Keratinocyte (primary cell): ENCODE data around the gene ACP2. TPM values are rescaled to one million over a fixed set of nuclear protein-coding genes. Genes with fewer than 3 reads are reported as not detected.

ENCODE experiments used
- DNase-seq: peaks from one replicate; pipeline ENCODE4 v3.0.0-alpha.2; 2011; ENCODE audit warnings: low read depth, missing footprints, low spot score
- FAIRE-seq: peaks from 2 replicates; lab custom pipeline; 2011; peaks lifted over from hg19 to GRCh38; lab: Jason Lieb, UNC
- H2AFZ ChIP-seq: 2 replicates; pipeline ENCODE4 v1.6.0; 2012; ENCODE audit warnings: low read length, control low read depth, inconsistent platforms; ENCODE audit not compliant: control insufficient read depth
- H3K27ac ChIP-seq: 2 replicates; pipeline ENCODE4 v1.5.1; 2011; ENCODE audit warnings: low read length; ENCODE audit not compliant: control insufficient read depth, insufficient read depth
- H3K27me3 ChIP-seq: 3 replicates; pipeline ENCODE4 v1.6.0; 2011; ENCODE audit warnings: low read length; ENCODE audit not compliant: control insufficient read depth, insufficient read depth; ENCODE audit errors: extremely low read depth
- H3K36me3 ChIP-seq, 2 experiments: 2 replicates in 1 of 2; 3 replicates in 1 of 2; pipeline ENCODE4 v1.5.1; 2011; ENCODE audit warnings: low read length in 2 of 2, mild to moderate bottlenecking in 1 of 2; ENCODE audit not compliant: control insufficient read depth in 2 of 2, insufficient read depth in 2 of 2; ENCODE audit errors: extremely low read depth in 1 of 2
- H3K4me1 ChIP-seq: 3 replicates; pipeline ENCODE4 v1.5.1; 2011; ENCODE audit warnings: low read length; ENCODE audit not compliant: control insufficient read depth, insufficient read depth; ENCODE audit errors: extremely low read depth
- H3K4me2 ChIP-seq: 3 replicates; pipeline ENCODE4 v1.6.0; 2011; ENCODE audit warnings: low read depth, low read length; ENCODE audit not compliant: control insufficient read depth, insufficient read depth; ENCODE audit errors: extremely low read depth
- H3K4me3 ChIP-seq, 3 experiments: fragments of 200-600 bp in 1 of 3; sonication (generic) in 1 of 3; 2 replicates in 2 of 3; 3 replicates in 1 of 3; pipeline ENCODE4 v1.5.1; 2011 to 2016; ENCODE audit warnings: low read length in 3 of 3, mild to moderate bottlenecking in 3 of 3, control low read depth in 2 of 3, inconsistent platforms in 1 of 3, low read depth in 1 of 3, mixed read lengths in 1 of 3, mixed run types in 1 of 3, moderate library complexity in 1 of 3; ENCODE audit not compliant: control insufficient read depth in 2 of 3, insufficient read depth in 2 of 3; ENCODE audit errors: extremely low read depth in 1 of 3
- H3K79me2 ChIP-seq: 2 replicates; pipeline ENCODE4 v1.6.0; 2012; ENCODE audit warnings: low read length; ENCODE audit not compliant: control insufficient read depth, insufficient read depth
- H3K9ac ChIP-seq: 3 replicates; pipeline ENCODE4 v1.6.0; 2011; ENCODE audit warnings: low read length; ENCODE audit not compliant: control insufficient read depth, insufficient read depth; ENCODE audit errors: extremely low read depth
- H3K9me1 ChIP-seq: 3 replicates; pipeline ENCODE4 v1.6.0; 2011; ENCODE audit warnings: low read length; ENCODE audit not compliant: control insufficient read depth, insufficient read depth; ENCODE audit errors: extremely low read depth
- H3K9me3 ChIP-seq: 2 replicates; pipeline ENCODE4 v1.5.1; 2012; ENCODE audit warnings: low read depth, low read length; ENCODE audit not compliant: control insufficient read depth
- H4K20me1 ChIP-seq: 3 replicates; pipeline ENCODE4 v1.6.0; 2011; ENCODE audit warnings: low read length; ENCODE audit not compliant: control insufficient read depth, insufficient read depth; ENCODE audit errors: extremely low read depth
- EZH2 ChIP-seq: IDR thresholded peaks from one replicate; pipeline ENCODE4 v1.6.1; 2012; ENCODE audit warnings: inconsistent platforms, mild to moderate bottlenecking, low read length, moderate library complexity
- dilution Hi-C: fragments of 300-500 bp; cut with MboI; formaldehyde crosslinking; loops from one replicate; pipeline ENCODE4 v1.7.0; 2020; ENCODE audit warnings: low sequenced_read_pairs; ENCODE audit not compliant: extremely low pct_ligation_motif_present
- polyA plus RNA-seq, 5 experiments: library from polyadenylated mRNA; depleted of rRNA in 3 of 5; stranded (reverse) in 3 of 5; stranded (forward) in 1 of 5; unstranded in 1 of 5; fragments of >200 nt; gene quantifications; 1 replicate in 1 of 5; 2 replicates in 3 of 5; 3 replicates in 1 of 5; pipeline versions ENCODE4 v1.2.1 to v1.2.3, GENCODE V29; 2011 to 2012; ENCODE audit warnings: missing spikeins in 2 of 5, low read depth in 1 of 5, low replicate concordance in 1 of 5
- TF ChIP-seq, protein P1 (sequence below), 3 experiments: IDR thresholded peaks in 1 of 3; conservative IDR thresholded peaks in 1 of 3; optimal IDR thresholded peaks in 1 of 3; 2 replicates in 2 of 3; 3 replicates in 1 of 3; pipeline versions ENCODE3 to v1.5.1; 2011; ENCODE audit warnings: low read length in 3 of 3, mild to moderate bottlenecking in 3 of 3, moderate library complexity in 2 of 3, control low read depth in 1 of 3, inconsistent platforms in 1 of 3; ENCODE audit not compliant: insufficient read depth in 2 of 3; ENCODE audit errors: extremely low read depth in 1 of 3

Gene ACP2
- polyA plus RNA-seq, 1 donor (not counting 4 experiments of a cell fraction or from before 2014, with no cell fraction given), result 11.5 TPM

- H3K9me3 ChIP-seq, result no peaks in the 10 kb centered on the region
- H3K27me3 ChIP-seq, result no peaks in the 10 kb centered on the region
- FAIRE-seq (no peak), DNase-seq (no peak)
- peaks cover 32% of the 10 kb centered on the region for H3K79me2 ChIP-seq
- H4K20me1 ChIP-seq, result no peaks in the 10 kb centered on the region
- H3K4me3 ChIP-seq, result peak overlapping the region in 1 of 3 experiments; percentile 73
- H2AFZ ChIP-seq, result no peak overlapping the region
- peaks cover 2% of the 10 kb centered on the region for H3K9me1 ChIP-seq
- H3K4me1 ChIP-seq, result peaks cover 17% of the 10 kb centered on the region
- H3K9ac ChIP-seq, result no peak overlapping the region
- peak overlapping the region; percentile 90 for H3K4me2 ChIP-seq
- TF ChIP-seq, protein P1, sequence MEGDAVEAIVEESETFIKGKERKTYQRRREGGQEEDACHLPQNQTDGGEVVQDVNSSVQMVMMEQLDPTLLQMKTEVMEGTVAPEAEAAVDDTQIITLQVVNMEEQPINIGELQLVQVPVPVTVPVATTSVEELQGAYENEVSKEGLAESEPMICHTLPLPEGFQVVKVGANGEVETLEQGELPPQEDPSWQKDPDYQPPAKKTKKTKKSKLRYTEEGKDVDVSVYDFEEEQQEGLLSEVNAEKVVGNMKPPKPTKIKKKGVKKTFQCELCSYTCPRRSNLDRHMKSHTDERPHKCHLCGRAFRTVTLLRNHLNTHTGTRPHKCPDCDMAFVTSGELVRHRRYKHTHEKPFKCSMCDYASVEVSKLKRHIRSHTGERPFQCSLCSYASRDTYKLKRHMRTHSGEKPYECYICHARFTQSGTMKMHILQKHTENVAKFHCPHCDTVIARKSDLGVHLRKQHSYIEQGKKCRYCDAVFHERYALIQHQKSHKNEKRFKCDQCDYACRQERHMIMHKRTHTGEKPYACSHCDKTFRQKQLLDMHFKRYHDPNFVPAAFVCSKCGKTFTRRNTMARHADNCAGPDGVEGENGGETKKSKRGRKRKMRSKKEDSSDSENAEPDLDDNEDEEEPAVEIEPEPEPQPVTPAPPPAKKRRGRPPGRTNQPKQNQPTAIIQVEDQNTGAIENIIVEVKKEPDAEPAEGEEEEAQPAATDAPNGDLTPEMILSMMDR (optimal IDR thresholded peaks at IDR 0.05 in 1 of 3, IDR thresholded peaks at IDR 0.05 in 1 of 3, conservative IDR thresholded peaks at IDR 0.05 in 1 of 3; ENCODE audit: extremely low read depth in 1 of 3, insufficient read depth in 2 of 3, low read length in 3 of 3), result no peak
- no peak for TF ChIP-seq EZH2
- dilution Hi-C loops, result no loop called here
- H3K36me3 ChIP-seq, result peaks cover 0 to 10% of the 10 kb centered on the region in 2 experiments
- H3K27ac ChIP-seq, result no peak overlapping the region
These were observed 22.7 kb upstream of the ACP2 start for GRCh38 chr11:47271328-47271727.

DNA sequence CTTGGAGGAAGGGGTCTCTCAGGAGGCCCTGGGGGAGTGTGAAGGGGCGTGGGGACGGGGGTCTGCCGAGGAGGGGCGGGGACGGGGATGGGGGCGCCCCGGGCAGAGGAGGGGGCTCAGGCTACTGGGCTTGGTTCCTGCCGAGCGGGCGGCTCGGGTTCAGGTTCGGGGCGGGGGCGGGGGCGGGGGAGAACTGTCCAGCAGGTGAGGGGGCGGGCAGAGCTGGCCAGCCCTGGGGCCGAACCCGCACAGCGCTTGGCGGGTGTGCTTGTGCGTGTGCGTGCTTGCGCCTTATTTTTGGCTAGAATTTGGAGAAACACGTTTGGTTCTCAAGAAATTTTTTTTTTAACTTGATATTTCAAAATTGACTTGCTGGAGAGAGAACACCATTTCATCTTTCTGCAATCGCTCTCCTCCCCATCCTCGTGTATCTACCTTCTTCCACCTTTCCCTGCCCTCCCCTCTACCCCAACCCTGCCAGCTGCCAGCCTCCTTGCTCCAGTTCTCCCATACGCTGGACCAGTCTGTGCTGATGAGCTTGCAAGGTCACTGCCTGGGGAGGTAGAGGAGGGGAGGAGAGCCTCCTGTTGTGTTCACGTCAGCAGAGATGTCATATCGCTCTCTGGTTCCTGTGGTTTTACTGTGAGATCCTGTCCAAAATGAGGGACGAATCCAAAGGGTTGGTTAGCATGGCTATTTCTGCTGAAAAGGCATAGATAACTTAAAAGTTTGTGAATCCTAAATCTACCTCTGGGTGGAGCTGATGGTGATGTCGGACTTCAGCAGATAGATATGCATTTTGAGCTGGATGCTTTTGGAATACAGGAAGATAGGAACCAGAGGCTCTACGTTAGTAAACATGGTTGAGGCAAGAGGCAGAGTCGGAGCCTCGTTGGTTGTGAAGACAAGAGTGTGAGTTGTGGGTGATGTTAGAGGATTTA, 22.0 kb upstream of the ACP2 start:
- no peaks in the 10 kb centered on the region for H3K27me3 ChIP-seq
- H2AFZ ChIP-seq, result no peak overlapping the region
- DNase-seq (no peak), FAIRE-seq (no peak)
- H3K27ac ChIP-seq, result no peak overlapping the region
- H3K4me3 ChIP-seq, result peak overlapping the region; percentile 74 to 80 (median 74)
- no peaks in the 10 kb centered on the region for H3K9me3 ChIP-seq
- peaks cover 0 to 6% of the 10 kb centered on the region in 2 experiments for H3K36me3 ChIP-seq
- TF ChIP-seq, protein P1 (optimal IDR thresholded peaks at IDR 0.05 in 1 of 3, IDR thresholded peaks at IDR 0.05 in 1 of 3, conservative IDR thresholded peaks at IDR 0.05 in 1 of 3; ENCODE audit: extremely low read depth in 1 of 3, insufficient read depth in 2 of 3, low read length in 3 of 3), result peak; percentile 1 to 19 (median 13)
- TF ChIP-seq EZH2, result no peak
- H3K9me1 ChIP-seq, result peaks cover 2% of the 10 kb centered on the region
- H4K20me1 ChIP-seq, result no peaks in the 10 kb centered on the region
- peak overlapping the region; percentile 90 for H3K4me2 ChIP-seq
- dilution Hi-C loops, result no loop called here
- H3K4me1 ChIP-seq, result peaks cover 20% of the 10 kb centered on the region
- H3K79me2 ChIP-seq, result peaks cover 32% of the 10 kb centered on the region
- H3K9ac ChIP-seq, result peak overlapping the region; percentile 82
